HG03108 (cell line): ENCODE measurements around the gene IGF1R.

Experiments
- ATAC-seq: cut with Tn5 transposase; IDR thresholded peaks from one replicate; pipeline ENCODE4 v1.9.1; 2021; ENCODE audit warnings: moderate library complexity; ENCODE audit not compliant: unreplicated experiment

Gene IGF1R

DNA sequence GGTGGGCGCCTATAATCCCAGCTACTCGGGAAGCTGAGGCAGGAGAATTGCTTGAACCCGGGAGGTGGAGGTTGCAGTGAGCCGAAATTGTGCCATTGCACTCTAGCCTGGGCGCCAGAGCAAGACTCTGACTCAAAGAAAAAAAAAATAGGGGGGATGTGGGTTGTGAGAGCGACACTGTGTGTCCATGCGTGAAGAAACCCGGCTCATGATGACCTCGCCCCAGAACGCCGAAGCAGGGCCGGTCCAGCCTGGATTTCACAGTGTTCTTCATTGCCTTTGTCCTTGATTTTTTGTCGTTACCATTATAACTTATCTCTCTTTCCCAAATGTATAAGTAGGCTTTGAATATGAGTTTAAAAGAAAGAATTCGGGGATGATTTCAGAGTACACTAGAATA is 230.5 kb downstream of the IGF1R start:
- no peak for ATAC-seq

DNA sequence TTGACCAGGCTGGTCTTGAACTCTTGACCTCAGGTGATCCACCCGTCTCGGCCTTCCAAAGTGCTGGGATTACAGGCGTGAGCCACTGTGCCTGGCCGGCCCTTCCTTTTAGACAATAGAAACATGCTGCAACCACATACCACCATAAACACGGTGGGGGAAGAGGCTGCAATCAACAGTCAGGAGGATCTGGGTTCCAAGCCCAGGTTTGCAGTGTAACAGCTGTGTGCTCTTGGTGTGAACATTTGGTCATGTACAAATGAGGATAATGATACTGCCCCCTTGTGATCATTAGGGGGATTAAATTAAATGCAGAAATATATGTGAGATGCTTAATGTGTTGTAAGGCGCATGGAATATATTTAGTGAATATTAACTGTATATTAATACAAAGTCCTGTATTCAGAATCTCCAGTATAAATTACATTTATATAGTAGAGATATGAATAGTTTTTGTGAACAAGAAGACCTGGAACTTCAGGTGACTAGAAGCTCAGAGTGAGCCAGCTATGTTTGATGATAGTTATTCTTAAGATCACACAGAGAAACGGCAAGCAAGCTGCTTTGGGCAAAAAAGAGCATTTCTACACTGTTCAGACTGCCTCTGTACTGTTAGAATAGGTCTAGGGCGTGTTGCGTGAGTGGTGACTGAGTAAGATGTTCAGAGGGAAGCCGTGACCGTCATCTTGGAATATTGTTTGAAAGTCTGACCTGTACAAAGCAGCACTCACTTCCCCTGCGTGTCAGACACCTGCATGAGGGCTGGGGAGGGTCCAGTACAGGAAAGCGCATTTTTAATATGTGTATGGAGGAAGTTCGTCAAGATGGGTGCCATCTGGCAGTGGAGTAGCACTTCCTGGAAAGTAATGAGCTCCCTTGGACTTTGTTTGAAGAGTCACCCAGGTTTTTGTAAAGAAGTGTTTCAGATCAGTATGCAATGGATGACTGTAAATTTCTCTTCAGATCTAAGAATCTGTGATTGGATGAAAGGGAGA is 233.5 kb downstream of the IGF1R start:
- ATAC-seq = no peak

DNA sequence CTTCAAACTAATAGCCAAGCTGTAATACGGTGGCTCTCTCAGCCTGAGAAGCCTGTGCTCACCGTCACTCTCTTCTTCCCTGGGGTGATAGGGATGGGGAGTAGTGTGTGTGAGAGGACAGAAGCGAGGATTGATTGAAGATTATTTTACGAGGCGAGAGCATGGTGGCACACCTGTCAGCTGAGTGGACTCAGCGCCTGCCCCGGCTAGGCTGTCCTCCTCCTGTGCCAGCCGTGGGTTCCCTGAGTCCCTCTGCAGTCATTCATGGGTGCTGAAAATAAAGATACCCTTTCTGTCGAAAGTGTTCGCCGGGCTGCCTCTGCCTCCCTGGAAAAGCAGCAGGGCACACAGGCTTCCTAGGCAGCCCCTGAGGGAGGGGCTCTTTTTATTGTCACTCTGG is 235.1 kb downstream of the IGF1R start:
- ATAC-seq = no peak

DNA sequence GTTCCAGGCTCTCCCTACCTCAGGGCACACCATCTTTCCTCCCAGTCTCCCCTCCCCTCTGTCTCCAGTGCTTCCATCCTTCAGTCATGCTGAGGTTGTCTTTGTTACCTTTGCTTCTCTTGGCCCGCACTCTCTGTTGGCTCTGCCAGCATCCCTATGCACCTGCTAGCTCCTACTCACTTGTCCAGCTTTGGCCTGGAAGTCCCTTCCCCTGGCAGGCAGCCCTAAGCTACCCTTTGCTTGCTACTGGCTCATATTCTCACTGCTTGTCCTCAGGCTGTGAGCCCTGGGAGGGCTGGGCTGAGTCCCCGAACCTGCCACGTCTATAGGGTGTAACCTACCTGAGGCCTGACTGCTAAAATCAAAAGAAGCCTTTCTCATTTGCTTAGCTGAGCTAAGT is 236.6 kb downstream of the IGF1R start:
- ATAC-seq = no peak

GRCh38 chr15:98887976-98888375 is 239.6 kb downstream of the IGF1R start:
- no peak for ATAC-seq

DNA sequence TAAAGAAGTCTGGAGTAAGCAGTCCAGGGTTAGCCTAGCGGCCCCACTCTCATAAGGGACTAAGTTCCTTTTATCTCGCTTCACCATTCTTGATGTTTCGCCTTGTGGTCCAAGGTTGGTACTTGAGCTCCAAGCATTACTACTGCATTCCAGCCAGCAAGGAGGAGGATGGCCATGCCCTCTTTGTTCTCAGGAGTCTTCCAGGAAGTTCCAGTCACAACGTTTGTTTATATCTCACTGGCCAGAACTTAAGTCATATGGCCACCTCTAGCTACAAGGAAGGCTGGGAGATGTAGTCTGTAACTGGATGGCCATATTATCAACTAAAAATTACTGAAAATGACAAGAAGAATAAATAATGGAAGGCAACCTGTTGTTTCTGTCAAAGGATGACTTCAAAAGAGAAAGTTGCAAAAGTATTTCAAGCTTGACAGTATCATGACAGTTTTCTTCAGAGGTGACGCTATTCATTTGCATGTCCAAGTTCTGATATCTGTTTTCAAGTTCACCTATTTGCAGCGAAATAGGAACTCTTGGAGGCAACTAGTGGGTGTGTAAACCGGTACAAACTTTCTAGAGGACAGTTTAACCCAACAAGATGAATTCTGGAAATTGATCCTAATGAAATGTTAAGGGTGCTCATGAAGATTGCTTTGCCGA is 240.6 kb downstream of the IGF1R start:
- no peak for ATAC-seq

GRCh38 chr15:98889930-98890695 is 241.8 kb downstream of the IGF1R start:
- no peak for ATAC-seq

DNA sequence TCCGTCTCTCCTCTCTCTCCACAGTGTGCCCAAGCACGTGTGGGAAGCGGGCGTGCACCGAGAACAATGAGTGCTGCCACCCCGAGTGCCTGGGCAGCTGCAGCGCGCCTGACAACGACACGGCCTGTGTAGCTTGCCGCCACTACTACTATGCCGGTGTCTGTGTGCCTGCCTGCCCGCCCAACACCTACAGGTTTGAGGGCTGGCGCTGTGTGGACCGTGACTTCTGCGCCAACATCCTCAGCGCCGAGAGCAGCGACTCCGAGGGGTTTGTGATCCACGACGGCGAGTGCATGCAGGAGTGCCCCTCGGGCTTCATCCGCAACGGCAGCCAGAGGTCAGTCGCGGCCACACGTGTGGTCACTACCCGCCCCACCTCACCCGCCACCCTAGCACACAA is 243.0 kb downstream of the IGF1R start:
- ATAC-seq = no peak

- no peak for ATAC-seq
These were observed 245.1 kb downstream of the IGF1R start for GRCh38 chr15:98893401-98893800.

DNA sequence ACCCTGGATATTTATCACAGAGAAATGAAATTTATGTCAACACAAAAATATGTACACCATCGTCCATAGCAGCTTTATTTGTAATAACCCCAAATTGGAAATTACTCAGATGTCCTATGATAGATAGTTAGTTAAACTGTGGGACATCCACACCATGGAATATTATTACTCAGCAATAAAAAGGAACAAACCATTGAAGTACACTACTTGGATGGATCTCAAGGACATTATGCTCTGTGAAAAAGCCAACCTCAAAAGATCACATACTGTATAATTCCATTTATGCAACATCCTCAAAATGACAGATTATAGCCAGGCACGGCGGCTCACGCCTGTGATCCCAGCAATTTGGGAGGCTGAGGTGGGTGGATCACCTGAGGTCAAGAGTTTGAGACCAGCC is 246.0 kb downstream of the IGF1R start:
- no peak for ATAC-seq

GRCh38 chr15:98896002-98896721 is 247.8 kb downstream of the IGF1R start:
- no peak for ATAC-seq

- no peak for ATAC-seq
These were observed 248.7 kb downstream of the IGF1R start for GRCh38 chr15:98896802-98897732.

DNA sequence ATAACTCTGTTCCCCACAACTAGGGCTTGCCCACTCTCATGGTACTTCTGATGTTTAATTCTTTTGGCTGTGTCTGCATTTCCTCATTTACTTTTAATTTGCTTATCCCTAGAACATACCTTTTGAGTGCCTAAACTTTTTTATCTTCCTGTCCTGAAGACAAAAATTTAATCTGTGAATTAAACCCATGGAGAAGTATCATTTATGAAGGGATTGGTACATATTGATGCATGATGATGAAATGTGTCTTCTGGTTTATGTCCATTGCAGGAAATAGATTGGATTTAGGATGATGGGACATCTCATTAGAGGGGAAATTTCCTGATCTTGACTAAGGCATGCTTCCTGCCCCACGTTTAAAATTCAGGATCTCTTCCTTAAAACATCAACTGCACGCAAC is 249.8 kb downstream of the IGF1R start:
- no peak for ATAC-seq

GRCh38 chr15:98899272-98900021 is 251.1 kb downstream of the IGF1R start:
- no peak for ATAC-seq

DNA sequence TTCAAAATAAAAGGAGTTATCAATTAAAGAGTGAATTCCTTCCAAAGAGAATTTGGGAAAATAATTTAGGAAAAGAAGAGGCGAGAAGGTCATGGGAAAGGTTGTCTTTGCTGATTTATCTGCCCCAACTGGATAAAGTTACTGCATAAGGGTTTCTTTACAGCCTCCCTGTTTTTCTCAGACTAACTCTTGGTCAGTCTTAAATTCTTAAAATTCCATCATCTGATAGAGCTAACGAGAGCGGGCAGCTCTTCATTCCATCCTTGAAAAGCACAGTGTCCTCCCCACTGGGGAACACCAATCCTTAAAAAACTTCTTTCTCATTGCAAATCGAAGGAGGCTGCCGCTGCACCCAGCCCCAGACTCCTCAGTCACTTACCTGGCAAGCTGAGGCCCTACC is 252.0 kb downstream of the IGF1R start:
- ATAC-seq = no peak

DNA sequence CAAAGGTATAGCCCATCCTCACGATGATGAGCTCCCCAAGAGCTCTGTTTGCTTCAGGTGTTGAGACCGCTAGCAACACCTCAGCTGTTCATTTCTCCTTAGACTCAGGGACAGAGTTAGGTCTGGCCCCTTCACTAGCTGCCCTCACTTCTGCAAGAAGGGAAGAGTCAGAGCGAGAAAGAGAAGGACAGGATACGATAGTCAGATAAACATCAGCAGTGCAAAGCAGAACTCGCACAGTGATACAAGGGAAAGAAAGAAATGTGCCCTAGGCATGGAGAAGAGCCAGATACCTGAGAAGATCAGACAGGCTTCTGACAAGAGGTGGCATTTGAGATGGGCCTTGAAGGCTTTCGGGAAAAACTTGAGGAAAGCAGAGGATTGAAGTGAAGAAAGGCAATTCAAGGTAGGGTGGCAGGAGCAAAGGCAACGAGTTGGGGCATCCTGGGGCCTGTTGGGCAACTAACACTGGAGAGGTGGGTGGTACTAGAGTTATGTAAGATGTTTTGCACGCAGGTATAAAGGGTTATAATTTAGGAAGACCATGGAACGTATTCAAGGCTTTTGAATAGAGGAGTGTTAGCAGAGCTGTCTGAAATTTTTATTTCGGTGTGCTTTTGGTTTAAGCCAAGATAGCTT is 253.2 kb downstream of the IGF1R start:
- ATAC-seq = no peak

GRCh38 chr15:98902931-98903330 is 254.6 kb downstream of the IGF1R start:
- ATAC-seq = no peak

DNA sequence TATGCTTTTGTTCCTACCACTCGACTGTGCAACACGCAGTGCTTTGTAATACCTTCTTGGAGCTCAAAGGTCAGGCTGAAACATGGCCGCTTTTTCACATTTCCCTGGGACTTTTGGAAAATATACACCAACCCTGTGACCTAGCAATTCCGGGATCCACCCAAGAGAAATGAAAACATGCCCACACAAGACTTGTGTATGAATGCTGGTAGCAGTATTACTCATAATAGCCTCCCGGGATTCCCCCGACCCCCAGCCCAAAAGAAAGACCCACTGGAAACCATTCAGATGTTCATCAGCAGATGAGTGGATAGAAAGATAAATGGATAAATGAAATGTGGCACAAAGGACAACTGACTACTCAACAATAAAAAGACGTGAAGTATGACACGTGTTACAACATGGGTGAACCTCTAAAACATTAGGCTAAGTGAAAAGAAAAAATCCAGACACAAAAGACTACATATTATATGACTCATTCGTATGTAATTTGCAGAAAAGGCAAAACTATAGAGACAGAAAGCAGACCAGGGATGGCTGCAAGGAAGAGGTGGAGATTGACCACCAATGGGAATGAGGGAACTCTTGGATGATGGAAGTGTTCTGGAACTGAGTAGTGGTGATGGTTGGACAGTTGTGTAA is 255.2 kb downstream of the IGF1R start:
- ATAC-seq = no peak
